NCI-H82 treated with DMSO at 0.1 percent for 48 hours (cell line): ENCODE results near the gene TSPAN18.

Experiments
- DNase-seq: peaks from one replicate; lab custom pipeline; 2025; ENCODE audit not compliant: unreplicated experiment; lab: John Stamatoyannopoulos, UW

The TSPAN18 gene

DNA sequence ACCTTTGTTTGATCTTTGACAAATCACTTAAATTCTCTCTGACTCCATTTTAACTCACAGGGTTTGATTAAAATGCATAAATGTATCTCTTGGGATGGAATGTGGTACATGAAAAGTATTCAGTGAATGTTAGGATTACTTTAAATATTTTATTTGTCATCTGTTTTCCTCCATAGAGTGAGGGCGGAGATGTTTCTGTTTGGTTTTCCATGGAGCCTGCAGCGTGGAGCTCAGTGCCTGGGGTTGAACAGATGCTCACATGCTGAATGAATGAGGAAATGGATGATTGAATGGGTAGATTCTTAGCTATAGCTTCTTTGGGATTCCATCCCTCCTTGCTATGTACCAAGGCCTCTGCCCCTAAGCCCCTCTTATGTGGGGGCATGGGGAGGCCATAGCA, 10.0 kb downstream of the TSPAN18 start:
- DNase-seq: no peak

DNA sequence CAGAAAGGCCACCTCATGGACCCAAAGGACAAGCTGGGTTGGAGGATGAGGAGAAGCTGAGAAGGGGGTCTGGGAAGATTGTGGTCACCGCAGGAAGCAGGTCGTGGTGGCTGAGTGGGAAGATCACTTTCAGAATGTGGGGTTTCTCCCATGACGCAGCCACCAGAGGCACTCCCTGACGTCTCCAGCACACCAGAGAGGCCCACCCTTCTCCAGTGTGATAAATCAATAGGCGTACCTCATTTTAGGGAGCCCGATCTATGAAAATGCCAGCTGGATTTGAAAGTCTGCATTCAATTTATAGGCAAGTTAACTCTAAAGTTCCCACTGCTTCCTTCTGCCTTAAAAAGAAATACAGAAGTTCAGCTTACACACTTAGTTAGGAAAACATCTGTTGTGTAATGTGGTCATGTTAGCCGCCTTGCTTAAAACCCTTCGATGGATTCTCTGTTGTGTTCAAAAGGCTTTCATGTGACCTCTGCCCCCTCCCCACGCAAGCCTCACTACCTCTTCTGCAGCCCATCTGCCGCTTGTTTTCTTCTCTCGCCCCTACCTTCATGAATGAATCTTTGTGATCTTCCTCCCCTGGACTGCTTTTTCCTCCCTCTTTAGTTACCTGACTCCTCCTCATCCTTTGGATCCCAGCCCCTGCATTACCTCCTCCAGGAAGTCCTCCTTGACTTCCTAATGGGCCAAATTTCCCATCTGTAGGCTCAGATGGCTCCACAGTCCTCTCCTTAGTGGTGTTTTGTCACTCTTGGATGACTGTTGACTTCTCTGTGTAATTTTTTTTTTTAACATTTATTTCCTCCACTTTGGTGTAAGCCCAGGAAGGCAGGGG, 10.7 kb downstream of the TSPAN18 start:
- peak; percentile 26 for DNase-seq

DNA sequence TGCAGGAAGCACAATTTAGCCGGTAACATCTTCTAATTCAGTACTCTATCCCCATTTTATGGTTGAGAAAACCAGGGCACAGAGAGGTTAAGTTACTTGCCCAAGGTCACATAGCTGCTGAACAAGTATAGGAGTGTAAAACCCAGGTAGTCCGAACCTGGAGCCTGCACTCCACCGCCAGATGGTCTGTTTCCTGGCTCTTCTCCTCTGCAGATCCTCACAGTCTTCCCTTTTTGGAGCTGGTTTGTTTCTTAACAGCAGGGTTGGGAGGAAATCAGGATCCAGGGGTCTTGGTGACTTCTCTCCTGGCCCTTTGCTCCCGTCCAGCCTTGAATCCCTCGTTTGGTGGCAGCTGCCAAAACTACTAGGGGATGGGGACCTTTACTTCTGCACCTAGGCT, 12.0 kb downstream of the TSPAN18 start:
- no peak for DNase-seq

DNA sequence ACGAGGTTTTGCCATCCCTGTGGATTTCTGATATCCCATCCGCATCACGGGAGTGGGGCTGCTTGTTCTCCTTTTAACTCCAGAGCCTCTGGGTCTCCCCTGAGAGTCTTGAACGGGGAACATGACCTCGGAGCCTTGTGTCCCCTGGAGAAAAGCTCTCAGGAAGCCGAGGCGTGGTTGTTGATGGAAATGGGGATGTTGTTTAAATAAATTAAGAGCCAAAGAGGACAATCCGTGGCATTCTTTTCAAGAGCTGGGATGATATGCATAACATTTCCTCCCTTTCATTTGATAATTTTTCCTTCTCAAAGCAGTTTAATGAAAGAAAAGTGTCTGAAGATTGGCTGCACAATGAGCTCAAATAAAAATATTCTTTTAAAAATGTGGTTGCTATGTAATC, 14.2 kb downstream of the TSPAN18 start:
- DNase-seq: no peak

DNA sequence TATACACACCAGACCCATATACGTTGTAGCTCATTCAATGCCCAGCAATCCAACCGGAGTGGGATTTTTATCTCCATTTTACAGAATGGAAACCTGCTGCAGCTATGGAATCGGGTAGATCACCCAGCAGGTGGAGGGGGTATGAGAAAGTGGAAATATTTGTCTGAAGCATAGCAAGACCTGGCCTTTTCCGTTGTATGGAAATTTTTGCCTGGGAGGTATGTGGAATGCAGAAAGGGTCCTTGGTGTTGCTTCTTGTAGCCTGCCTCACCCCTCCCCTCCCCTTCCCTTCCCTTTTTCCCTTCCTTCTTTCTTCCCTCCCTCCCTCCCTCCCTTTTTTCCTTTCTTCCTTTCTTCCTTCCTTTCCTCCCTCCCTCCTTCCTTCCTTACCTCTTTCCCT, 15.2 kb downstream of the TSPAN18 start:
- DNase-seq: no peak

DNA sequence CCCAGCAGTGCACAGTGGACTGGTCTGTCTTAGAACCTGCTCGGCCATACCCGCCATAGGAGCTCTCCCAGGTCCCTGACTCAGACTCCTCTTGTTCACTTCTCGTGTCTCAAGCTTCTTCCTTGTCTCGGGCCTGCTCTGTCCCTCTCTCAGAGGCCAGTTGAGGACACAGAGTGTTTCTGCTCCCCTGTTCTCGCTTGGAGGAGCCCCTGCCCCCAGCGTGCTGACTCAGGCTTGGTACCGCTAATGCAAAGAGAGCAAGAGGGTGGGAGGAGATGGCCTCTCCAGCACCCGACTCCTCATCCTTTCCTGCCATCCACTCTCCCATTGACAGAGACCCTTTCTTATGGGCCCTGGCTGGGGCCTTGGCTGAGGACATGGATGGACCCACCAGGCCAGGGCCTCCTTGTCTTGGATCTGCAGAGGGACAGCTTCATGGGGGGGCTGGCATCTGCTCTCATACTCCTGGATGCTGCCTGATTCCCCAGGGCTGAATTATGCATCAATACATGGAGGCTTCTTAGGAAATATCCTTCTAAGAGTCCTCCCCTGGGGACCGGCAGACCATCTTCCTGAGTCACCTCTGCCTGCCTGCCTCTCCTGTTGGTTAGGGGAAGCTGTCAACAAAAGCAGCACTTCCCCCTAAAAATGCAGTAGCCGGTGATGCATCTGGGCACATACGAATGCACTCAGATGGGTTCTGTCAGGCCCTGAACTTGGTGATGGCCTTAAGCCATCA, 15.9 kb downstream of the TSPAN18 start:
- no peak for DNase-seq

DNA sequence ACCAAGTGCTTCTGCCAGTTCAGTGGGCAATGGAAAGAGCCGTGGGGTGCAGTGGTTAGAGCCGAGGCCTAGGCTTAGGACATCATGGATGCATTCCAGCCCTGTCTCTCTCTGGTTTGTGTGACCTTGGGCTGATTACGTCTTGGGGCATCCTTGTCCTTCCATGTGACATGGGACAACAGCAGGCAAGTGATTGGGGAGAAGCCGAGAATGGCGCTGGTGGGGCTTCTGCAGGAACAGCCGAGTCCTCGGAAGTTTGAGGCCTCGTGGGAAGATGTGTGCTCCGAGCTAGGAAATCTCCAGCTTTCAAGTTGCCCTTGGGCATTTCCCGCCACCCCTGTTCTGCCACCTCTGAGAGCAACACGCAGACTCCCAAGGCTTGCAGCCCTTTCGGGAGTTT, 16.6 kb downstream of the TSPAN18 start:
- DNase-seq: no peak

DNA sequence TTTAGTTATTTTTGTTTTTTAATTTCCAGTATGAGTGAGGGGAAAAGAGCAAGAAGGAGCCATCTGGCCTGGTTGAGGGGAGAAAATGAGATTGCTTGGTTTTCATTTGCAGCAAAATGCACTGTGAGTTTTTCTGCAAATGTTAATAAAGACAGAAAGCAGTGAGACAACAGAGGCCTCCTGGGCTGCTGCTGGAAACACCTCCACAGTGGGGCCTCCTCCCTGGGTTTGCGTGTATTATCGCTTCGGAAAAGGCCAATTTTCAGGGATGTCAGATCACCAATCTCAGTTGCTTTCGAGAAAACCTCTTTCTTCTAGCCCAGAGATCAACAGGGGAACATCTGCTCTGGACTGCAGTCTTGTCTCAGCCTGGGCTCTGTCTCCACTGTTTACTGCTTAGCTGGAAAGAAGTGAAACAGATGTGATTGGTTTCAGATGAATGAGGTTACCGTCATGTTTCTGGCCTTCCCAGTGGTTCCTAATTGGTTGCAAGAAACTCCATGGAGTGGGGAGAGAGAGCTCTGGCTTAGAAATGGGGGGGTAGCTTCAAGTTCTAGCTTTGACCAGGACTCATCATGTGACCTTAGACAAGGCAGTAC, 17.3 kb downstream of the TSPAN18 start:
- no peak for DNase-seq

DNA sequence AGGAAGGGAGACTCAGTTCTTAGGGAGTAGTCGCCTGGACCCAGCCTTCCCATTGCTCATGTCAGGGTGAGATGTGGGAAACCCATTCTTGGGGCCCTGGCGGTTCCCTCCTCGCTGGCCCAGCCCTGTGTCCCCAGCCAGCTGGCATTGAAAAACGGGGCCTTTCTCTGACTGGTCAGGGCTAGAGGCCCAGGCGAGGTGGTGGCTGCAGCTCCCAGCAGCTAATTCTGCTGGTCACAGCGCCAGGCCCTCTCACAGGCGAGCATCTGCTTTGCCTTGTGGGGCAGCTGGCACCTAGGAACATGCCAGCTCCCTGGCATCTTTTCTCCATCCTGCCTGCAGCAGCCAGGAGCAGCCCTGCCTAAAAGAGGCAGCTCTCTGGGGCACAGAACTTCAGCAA, 20.1 kb downstream of the TSPAN18 start:
- DNase-seq: no peak

DNA sequence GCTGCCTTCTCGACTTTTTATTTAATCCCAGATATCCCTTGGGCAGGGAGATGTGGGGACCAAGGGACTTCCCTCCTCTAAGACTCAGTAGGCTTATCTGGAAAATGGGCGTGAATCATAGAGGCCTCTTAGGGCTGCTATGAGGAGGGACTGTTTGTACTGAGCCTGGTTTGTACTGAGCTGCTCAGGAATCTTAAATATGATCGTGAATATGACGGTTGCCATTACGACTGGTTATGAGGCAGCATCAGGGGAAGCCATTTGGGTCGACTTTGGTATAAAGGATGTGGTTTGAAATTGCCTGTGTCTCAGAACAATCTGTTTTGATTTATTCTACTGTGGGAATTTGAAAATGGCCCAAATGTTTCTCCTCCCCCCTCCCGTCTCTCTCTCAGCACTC, 20.6 kb downstream of the TSPAN18 start:
- no peak for DNase-seq

DNA sequence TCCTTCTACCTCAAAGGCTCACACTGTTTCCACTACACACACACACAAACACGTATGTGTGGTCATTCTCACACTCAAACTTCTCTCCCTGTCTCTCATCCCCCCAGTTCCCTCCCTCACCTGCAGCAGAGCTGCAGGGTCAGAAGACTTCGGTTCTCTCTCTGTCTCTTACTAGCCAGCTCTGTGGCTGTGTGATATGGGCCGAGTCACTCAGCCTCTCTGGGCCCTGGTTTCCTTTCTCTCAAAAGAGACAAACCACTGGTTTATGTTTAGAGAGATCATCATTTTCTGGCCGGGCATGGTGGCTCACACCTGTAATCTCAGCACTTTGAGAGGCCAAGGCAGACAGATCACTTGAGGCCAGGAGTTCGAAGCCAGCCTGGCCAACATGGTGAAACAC, 21.1 kb downstream of the TSPAN18 start:
- no peak for DNase-seq

DNA sequence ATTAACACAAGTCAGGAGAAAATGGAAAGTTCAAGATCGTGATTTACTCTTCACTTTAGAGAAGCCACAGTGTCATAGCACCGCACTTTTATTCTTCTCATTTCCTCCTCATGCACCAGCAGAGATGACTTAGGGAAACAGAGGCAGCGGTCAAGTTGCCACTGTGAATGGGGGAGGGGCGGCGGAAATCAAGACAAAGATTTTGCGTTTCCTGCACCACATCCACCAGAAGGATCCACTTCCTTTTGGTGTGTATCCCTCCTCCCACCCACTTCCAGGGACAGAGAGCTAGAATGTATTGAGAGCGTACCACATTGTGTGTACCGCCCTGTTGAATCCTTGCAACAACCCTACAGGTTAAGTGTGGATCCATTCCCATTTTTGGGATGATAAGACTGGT, 21.8 kb downstream of the TSPAN18 start:
- no peak for DNase-seq

DNA sequence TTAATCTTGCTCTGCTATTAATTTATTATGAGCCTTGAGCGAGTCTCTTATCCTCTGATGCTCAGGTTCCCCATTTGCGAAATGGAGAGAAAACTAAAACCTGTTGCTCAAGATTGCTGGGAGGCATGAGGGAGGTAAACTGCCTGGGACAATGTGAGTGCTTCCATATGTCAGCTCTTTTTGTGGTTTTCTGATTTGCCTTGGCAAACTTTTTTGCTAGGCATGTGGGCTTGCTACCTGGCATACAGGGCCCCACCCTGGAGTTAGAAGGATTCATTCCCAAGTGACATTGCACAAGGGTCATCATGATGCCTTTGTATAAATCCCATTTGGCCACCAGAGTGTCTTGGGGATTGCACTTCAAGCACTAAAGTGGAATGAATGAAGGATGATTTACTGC, 22.4 kb downstream of the TSPAN18 start:
- no peak for DNase-seq

DNA sequence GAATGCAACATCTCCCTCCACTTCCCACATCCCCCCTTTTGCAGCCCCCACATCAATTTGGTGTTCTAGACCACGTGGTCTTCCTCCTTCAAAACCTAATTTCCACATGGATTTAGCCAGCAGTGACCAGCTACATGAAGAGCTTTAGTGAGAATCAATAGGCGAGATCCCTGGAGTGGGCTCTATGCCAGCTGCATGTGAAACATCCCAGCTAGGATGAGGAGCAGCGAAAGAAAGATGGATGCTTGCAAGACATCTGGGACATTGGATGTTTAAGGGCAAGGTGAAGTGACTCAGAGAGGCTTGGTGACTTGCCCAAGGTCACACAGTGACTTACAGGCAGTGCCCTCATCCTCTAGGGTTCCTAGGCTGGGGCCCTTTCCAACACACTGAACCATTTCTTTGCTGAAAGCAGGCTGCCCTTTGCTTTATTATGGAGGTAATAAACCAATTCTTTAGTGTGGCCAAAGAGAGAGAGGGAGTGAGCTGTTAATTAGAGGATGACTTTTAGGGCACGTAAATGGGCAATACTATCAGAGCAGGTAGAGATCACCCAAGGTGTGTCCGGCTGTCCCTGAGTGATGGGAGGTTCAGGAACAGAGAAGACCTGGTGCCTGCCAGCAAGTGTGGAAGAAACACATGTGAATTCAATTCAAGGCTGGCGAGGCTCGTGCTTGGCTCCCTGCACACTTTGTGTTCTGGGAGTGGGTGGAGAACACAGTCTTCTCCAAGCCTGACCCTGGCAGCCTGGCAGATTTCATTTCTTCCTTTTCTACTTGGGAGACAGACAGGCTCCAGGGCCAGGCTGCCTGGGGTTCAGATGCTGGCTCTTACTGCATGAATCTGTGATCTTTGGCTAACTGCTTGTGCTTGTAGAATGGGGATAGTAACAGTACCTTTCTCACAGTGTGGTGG, 24.0 kb downstream of the TSPAN18 start:
- DNase-seq: no peak

DNA sequence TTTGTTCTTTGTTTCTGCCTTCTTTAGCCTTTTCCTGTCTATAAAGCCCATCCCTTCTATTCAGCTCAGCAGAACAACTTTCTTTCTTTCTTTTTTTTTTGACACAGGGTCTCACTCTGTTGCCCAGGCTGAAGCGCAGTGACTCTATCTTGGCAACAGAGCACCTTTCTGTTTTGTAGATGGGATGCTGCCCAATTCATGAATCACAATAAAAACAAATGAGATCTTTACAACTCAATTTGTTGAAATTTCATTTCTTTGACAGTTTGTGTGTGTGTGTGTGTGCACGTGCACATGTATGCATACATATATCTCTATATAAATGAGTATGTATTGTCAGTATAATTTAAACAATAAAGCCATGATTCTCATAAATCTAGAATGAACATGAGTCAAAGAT, 25.5 kb downstream of the TSPAN18 start:
- DNase-seq: no peak

DNA sequence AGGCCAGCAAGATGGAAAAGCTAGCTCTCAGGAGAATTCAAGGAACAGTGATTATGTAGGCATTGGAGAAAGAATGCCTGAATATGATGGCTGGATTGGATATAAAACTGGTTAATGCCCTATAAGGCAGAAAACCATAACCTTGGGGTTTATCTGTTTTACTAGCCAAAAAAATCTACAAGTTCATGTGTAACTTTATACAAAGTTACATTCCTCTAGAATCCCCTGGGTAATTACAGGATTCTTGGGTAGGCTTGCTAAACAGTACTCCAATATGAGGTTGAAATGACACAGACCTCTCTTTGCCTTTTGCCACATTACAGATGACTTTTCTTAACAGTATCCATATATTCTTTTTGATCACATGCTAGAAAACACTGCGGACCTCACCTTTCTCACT, 26.0 kb downstream of the TSPAN18 start:
- no peak for DNase-seq

DNA sequence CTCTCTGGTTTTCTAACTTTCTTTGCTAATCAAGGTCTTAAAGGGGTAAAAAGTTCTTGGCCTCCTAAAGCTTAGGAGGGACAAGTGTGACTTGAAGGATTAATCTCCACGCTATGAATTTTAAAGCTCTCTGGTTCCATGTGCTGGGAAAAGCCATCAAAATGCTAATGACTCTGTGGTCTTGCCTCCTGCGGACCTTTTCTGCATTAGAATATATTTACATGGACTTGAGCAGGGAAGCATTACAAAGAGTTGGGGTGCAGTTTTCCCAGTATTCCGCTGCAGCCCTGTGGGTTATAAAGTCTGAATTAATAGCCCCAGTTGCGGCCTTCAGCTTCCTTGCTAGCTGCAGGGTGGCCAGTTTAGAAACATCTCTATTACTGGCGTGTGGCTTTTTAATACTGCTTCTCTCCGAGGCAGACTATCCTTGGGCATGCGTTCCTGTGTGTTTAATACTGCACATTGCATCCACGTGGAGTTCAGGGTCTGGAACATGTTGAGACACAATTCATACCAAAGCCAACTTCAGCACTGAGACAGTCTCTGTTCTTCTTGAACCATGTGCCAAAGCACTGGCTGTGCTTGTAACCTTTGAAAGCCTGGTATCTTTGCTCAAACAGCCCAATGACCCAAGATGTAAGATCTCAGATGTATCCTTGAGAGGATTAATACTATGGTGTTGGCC, 27.3 kb downstream of the TSPAN18 start:
- DNase-seq: no peak

DNA sequence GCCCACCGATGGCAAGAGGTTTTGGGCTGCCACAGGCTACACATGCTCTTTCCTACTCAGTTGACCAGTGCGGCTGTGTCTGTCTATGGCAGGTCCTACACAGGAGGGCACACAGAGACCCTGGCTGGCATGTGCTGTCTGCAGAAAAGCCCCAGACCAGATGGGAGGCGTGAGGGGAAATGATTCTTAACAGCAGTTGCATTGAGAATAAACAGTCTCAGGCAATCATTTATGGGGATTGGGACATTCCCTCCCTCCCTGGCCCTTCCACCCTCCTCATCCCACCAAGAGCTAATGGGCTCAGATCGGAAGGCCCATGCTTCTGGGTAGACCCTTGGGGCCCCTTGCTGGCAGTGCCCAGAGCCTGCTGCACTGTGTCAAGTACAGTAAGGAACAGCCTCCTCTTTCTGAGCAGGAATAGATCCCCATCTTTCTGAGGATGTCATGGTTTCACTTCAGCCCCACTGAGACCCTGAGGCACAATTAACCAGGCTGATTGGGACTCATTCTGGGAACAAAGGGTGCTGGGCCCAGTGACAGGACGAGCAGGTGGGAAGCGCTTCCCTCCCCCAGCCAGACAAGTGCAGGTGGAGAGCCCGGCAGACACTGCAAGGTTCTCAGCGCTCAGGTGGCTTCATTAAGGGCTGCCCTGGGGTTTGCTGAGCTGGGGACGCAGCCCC, 28.3 kb downstream of the TSPAN18 start:
- no peak for DNase-seq

DNA sequence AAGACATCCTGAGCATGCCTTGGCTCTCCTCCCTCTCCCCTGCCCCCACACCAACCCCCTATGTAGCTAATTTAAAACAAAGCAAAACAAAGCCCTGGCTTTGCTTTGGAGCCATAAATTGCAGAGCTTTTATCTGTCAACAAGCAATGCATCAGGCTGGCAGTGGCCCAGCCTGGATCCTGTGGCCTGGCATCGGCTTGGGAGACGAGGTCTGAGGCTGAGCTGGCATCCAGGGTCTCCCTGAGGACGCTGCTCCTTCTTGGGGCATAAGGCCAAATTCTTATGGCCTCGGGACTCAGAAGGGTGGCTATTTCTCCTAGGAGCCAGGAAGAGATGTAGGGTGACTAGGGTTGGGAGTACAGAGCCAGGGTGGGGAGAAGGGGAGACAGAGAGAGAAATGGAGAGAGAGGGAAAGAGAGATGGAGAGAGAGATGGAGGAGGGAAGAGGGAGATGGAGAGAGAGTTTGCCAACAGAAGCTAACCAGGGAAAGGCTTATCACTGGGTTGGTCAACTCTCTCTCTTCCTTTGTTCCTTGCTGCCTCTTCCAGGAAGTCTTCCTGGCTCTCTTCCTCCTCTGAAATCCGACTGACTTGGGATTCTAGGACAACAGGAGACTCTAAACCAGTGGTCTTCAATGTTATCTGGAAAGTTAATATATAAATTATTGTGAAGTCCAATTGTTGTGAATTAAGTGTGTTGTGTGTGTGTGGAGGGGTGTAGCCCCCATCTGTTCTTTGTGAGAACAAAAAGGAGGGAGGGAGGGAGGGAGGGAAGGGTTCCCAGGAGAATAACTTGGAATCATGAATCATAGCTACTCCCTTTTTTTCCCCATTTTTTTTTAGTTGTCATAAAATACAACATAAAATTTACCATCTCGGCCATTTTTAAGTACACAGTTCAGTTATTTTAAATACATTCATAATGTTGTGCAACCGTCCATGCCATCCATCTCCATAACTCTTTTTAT, 29.1 kb downstream of the TSPAN18 start:
- DNase-seq: no peak
